NCI-H446 (cell line): Measurements from ENCODE around the gene MEX3D.

Source experiments
- DNase-seq, 2 experiments: peaks; one replicate each; lab custom pipeline; 2025; lab: John Stamatoyannopoulos, UW

MEX3D gene

DNA sequence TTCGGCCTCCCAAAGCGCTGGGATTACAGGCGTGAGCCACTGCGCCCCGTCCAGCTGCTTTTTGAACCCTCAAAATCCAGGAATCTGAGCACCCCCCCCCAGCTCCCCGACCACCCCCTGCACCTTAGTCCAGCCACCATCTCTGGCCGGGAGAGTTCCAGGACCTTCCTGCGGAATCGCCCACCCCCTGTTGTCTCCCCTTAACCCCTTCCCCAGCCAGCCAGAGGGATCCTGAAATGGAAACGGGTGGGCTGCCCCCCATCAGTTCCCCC is 25.3 kb upstream of the MEX3D start:
- no peak for DNase-seq

DNA sequence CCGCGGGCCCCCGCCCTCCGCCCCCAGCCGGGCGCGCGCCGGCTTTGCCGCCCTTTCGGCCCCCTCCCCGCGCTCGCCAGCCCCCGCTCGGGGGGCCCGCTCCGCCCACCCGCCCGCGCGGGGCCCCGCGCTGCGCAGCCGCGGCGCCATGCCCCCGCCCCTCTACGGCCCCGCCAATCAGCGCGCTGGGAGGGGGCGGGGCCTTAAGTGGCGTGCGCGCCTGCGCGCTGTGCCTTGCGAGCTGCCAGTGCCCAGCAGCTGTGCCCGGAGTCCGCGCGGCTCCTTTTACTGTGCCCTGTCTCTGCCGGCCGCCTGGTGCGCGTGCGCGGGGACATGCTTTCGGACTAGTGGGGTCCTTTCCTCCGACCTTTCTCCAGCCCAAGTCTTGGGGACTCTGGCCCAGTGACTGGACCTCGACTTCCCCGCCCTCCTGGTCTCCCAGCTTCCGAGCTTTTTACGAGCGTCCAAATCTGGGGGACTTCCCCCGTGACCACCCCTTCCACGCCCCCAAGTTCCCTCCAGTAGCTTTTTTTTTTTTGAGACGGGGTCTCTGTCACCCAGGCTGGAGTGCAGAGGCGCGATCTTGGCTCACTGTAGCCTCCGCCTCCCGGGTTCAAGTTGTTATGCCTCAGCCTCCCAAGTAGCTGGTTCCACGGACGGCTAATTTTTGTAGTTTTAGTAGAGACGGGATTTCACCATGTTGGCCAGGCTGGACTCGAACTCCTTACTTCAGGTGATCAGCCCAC is 24.8 kb upstream of the MEX3D start, which contains the start of gene MBD3:
Gene MBD3, minus strand, starts transcription at position 111 of the 746 bp plus-strand sequence. CDS start 234 bp downstream, outside the sequence.
- DNase-seq = peak; percentile 85 to 99

DNA sequence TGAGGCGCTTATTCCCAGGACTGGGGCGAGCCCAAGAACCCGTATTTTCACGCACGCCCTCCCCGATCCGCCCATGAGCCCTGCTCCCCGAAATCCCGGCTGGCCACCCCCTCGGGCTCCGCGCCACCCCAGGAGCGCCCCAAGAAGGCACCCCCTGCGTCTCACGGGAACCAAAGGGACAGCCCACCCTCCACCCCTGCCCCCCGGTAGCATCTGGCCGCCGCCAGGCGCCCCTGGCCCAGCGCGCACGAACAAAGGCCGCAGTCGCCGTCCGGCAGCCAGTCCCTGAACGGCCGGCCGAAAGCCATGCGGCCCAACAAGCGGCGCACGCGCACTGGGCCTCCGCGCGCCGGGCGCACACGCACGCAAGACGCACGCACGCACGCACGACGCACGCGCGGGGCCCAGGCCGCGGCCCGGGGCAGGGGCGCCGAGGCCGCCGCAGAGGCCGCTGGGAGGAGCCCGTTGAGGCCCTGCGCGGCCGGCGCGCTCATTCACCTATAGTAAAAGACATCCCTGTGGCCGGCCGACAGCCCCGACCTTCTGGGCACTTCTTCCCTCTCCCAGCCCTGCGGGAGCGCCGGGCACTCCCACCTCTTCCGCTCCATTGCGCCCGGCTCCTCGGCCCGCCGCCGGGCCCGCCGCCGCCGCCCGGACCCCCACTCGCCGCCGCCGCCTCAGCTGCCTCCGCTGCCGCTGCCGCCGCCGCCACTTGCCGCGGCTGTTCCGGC is 24.1 kb upstream of the MEX3D start:
- peak; percentile 86 to 96 for DNase-seq

DNA sequence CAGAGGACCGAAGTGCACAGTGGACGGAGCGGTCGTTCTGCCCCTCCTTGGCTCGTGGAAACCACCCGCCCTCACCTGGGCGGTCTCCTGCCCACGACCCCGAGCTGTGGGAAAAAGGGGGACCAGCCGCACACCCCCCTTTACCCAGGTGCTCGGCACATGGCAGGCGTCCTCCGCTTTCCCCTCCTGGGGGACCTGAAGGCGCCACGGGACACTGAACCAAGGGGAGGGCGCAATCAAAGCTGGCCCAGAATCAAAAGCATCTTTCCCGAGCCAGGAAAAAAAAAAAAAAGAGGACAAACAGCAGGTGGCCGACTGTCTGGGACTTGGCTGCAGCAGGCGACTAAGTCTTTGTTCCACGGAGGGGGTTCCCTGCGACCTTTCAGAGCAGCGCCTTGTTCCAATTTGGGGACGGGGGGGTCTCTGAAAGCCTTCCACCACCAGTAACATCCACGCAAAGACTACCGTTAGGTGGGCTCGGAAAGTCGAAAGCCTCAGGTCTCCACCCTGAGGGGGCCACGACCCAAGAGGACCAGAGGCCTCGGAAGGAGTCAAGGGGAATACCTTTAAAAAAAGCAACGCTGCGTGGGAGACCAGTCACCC is 23.4 kb upstream of the MEX3D start:
- peak; percentile 36 to 59 for DNase-seq

DNA sequence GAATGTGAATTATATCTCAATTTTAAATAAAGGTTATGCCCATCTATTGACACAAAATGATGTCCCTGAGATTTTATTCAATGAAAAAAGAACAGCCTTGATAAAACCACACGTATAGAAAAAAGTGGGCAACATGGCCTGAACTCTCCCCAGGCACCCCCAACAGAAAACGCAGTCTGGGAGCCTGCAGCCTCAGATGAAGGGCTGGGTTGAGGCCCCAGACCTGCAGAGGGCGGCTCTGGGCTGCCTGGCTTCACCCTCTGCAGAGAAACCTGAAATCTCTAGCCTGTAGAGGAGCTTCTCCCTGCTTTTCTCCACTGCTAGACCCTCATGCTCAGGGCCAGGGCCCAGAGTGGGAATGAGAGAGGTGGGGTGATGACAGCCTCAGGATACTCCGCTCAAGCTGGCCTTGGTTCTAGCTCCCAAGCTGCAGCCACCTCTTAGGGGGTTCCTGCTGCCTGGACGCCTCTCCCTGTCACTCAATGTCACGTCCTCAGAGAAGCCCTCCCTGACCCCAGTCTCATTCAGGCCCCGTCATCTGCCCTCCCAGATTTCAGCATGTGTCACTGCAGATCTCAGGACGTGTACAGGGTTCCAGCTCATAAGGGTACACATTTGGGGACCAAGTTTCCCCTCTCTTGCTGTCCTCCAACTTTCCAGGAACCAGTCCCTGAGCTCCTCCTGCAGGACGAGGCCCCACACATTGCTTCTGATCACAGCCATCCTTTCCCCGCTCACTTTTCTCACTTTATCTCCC is 22.7 kb upstream of the MEX3D start:
- peak in 1 of 2 experiments; percentile 52 for DNase-seq

DNA sequence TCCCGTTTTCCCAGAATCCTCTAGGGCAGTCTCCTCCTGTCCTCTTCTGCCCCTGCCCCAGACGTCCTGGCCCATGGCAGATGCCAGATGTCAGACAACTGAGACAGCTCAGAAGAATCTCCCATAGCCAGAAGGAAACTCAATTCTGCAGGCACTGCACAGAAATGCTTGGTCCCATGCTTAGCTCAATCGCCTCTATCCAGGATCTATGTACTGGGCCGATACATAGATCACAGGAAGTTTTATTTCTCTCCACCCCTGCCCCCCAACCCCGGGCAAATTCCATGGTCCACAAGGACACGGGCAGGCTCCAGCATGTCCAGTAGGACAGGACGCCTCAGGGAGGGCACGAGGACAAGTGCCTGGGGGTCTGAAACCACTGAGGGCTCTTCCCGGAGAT is 19.7 kb upstream of the MEX3D start:
- DNase-seq = peak in 1 of 2 experiments; percentile 37

DNA sequence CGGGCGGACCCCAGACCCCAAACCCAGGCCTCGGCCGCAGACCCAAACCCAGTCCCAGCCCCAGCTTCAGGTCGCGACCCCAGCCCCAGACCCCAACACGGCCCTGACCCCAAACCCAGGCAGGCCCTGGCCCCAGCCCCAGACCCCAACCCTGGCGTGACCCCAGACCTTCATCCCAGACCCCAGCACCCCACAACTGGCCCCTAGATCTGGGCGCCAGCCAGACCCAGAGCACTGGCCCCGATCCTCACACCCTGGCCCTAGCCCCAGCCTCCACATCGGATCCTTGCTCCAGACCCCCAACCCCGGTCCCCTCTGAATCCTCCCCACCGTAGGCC is 17.1 kb upstream of the MEX3D start:
- no peak for DNase-seq

DNA sequence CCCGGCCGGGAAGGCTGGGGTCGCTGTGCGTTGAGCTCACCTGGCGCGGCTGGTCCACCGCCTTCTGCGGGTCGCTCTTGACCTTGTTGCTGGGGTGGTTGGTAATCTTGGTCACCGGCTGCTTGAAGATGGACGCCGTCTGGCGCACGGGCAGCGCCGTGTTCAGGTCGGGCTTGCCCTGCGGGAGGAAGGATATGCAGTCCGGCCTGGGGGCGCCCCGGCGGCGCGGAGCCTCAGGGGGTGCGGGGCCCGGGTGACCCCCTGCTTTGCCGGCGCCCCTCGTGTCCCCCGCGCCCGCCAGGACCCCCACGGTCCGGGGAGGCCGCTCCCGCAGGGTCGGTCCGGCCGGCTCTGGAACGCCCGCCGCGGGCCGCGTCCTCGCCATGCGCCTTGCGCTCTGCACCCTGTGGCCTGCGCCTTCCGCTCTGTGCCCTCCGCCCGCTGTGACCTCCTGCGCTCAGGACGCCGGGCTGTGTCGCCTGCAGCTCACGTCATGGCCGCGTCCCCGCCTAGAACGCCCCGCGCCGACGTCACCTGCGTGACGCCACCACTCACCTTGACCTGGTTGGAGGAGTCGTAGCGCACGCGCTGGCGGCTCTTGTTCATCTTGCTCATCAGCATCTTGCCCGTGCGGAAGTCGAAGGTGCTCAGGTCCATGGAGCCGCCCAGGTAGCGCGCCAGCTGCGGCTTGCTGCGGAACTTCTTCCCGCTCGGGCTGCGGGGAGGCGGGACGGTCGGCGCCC is 16.5 kb upstream of the MEX3D start:
- no peak for DNase-seq

DNA sequence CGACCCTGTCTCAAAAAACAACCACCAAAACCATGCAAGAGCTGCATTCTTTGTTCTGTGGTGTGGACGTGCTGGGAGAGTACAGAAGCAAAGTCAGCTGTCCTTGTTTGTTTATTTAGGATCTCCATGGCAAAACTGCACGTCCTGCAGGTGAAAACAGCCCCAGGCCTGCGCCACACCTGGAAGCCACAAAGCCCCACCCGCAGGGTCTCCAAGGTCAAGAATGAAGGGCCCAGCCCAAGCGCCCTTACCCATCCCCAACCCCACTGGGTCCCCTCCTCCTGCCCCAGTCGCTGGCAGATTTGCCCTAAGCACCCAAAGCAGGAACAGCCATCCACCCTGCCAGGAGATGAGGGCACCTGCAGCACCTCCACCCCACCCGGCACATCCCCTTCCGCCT is 14.1 kb upstream of the MEX3D start:
- no peak for DNase-seq

DNA sequence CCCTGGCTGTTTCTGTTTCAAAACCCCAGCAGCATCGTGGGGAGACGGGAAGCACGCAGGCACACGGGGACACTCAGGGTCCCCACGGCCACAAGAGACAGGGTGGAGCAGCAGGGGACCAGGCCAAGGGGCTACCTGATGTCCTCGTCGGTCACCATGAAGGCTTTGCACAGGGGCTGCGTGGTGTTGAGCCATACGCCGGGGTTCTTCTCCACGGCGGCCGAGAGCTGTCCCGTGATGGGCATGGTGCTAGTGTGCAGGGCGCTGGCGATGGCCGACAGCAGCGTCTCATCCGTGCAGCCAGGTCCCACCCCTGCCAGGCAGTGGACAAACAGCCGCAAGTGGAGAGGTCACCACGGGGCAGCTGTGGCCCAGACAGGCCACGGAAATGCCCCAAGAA is 12.8 kb upstream of the MEX3D start:
- no peak for DNase-seq

DNA sequence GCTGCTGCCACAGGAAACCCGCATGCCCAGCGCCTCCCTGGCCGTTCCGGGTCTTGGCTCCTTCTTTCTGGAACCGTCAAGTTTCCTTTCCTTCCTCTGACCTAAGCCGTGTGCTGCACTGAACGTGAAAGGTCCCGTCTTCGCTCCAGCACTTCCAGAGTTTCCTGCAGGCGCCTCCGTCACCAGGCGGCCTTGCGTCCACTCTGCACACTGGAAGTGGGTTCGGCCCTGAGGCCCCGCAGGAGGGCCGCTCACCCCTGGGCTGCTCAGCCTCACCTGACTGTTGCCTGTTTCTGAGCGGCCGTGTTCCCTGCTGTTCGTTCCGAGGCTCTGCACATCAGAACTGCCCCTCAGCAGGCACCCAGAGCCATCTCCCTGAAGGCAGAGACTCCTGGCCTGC is 12.3 kb upstream of the MEX3D start:
- no peak for DNase-seq

DNA sequence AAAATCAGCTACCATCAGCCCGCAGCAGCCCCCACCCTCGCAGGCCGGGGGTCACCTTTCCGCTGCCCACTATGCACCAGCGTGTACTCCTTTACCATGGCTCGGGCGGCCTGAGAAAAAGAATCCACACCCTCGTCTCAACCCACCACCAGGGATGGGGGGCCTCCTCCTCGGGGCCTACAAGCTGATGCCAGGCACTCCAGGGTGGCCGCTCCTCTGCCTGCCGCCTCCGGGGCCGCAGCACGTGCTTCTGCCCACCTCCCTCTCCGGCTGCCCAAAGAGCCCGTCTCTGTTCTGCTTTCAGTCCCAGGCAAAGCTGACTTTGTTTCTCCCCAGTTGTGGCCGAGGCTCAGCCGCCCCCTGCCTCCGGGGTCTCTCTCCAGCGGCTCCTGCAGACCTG is 11.1 kb upstream of the MEX3D start:
- DNase-seq = no peak

DNA sequence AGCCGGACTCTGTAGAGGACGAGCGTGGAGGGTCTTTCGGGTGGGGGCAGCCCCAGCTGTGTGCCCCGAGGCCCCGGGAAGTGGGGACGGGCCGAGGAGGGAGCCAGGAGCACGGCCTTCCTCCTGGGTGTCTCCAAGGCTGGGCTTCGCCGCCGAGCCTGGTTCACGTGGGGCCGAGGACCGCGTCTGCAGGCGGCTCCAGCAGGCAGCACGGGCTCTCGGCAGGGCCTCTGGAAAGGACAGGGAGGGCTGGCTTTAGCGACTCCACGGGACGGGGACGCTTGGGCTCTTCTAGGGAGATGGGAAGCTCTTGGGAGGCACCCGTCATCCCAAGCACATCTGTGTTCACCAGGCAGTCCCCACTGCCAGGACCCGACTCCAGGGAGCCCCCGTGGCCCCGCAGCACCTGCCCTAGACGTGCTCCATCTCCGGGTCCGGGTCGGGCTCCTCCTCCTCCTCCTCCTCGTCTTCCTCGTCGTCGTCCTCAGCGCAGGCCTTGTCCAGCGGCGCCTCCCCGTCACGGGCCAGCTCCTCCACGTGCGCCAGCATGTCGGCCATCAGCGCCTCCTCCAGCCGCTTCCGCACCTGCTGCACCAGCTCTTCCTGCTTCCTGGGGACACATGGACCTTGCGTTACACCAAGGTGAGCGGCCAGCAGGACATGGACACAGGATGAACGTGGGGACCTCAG is 9.9 kb upstream of the MEX3D start:
- DNase-seq = no peak

DNA sequence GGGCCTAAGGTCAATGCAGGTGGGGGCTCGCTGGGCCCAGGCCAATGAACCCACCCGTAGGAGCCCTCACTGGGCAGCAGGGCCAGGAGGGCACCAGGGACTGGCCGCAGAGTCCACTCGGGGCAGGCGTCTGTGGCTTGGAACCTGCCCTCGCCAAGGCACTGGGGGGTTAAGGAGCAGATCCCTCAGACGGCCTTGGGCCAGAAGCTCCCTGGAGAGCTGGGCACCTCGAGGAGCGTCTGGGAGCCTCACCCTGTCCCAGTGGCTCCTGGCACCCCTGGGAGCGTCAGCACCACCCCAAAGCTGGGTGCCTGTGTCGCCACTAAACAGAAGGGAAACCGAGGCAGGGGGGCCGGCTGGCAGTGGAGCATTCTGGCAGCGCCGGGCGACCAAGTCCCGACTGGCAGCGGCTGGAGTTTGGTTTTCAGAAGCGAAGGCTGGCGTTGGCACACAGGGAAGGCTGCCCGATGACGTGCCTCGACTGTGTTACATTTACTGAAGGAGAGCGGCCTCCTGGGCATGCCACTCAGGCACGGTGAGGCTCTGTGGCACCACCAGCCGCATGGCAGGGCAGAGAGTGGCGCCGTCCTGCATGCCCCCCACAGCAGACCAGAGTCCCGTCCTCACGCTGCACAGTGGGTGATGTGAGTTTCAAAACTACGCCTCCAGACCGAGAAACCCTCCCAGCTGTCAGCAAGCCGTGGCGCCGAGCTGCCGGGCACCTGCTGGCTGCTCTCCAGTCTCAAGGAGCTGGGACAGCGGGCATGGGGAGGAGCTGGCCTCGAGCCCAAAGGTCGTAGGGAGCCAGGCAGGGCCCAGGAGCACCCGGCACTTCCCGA is 9.2 kb upstream of the MEX3D start:
- no peak for DNase-seq

DNA sequence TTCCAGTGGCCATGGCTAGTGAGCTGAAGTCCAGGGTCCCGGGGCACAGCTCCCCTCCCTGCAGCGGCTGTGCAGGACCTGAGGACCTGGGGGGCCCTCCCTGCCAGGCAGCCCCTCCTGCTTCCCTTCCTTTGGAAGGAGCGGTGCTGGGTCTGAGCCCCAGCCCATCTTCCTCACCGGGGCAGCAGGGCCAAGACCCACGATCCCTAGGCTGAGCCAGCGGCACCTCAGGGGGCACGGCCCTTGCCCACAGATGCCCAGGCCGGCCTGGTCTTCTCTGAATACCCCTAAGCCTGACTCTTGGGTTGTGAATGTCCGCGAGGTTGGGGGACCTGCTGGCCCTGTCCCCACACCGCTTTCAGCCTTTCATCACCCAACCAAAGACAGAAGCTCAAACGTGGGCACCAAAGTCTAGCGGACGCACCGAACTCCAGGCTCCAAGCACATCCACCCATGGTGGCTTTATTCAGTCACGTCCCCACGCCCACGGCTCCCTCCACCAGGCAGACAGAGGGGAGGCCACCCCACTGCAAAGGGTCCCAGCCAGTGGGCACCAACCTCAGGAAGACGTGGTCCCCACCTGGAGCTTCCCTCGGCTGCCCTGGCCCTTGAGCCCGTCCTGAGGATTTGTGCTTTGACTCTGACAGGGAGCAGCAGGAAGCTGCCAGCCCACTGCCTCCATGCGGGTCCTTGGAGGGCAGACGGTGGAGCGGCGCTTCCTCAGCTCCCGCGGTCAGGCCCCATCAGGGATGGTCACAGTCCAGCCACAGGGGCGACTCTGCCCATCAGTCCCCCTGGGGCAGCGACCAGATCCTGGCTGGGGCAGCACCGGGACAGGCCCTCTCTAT is 8.3 kb upstream of the MEX3D start:
- DNase-seq = no peak

DNA sequence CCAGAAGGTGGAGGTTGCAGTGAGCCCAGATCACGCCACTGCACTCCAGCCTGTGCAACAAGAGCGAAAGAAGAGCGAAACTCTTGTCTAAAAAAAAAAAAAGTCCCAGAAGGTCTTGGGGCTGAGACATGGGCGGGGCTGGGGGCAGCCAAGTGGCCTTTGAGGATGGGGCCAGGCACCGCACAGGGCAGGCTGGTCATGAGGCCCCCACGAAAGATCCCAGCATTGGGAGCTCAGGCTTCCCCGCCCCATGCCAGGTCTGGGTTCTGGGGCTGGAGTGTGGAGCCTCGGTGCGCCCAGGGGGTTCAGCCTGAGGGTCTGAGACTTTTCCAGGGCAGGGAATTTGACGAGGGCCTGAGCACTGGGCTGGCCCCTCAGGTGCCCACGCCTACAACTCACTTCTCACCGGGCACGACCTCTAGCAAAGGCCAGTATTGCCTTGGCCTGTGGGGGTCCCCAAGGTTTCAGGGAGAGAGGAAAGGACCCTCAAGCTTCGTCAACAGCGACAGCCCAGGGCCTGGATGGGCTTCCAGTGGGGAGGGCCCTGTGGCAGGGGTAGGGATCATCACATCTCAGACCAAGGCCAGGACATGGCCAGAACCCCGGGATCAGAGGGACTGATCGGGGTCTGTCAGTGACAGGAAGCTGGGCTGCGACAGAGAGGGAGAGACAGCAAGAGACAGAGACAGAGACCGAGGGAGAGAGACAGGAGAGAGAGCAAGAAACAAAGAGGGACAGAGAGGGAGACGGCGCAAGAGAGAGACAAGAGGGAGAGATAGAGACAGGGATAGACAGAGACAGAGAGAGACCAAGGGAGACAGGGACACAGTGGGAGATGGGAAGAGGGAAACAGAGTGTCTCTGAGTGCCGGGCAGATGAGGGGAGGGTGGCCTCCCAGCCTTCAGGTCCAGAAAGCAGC is 7.5 kb upstream of the MEX3D start:
- DNase-seq = no peak

DNA sequence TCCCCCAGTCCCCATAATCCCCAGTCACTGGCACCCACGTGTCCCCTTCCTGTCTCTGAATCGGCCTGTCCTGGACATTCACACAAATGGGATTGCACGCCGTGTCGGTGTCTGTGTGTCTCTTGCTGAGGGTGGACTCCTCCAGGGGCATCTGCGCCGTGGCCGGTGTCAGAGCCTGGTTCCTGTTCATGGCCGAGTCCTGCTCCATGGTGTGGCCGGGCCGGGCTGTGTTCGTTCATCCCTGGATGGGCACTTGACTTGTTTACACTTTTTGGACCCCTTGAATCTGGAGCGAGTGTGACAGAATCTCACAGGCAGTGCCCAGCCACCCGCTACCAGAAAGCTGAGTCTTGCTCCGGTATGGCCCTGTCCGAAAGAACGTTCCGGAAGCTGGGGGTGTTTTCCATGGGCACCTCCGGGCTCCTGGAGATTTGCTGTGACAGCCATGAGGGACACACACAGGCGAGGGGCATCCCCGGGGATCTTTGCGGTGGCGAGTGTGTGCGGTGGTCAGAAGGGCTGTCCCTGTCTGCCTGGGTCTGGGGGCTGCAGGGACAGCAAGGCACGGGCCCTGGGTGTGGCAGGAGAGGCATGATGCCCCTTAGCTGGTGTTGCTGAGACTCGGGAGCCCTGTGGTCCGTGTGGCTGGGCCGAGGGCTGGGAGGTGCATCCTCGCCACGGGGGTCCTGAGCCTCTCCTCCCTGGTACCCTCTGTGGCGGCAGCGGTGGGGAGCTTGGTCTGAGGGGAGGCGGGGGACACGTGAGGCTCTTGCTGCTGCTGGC is 6.4 kb upstream of the MEX3D start:
- DNase-seq = no peak

DNA sequence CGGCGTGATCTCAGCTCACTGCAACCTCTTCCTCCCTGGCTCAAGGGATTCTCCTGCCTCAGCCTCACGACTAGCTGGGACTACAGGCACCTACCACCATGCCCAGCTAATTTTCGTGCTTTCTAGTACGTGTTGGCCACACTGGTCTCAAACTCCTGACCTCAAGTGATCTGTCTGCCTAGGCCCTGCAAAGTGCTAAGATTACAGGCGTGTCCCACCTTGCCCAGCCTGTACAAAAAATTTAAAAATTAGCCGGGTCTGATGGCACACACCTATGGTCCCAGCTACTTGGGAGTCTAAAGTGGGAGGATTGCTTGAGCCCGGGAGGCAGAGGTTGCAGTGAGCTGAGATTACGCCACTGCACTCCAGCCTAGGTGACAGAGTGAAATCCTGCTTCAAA is 4.7 kb upstream of the MEX3D start:
- DNase-seq = no peak
